H1 (cell line): ENCODE measurements around the gene DDX4. TPM values are rescaled to one million over a fixed set of nuclear protein-coding genes. Genes with fewer than 3 reads are reported as not detected.

Experiments used
- CTCF ChIA-PET: fragments of 300-600 bp; sonication (Branson Sonifier 250); formaldehyde crosslinking; loops from one replicate; lab custom pipeline; 2021; ENCODE audit not compliant: partially characterized antibody; lab: Charles Lee
- POLR2A ChIA-PET: fragments of 300-600 bp; sonication (Branson Sonifier 250); formaldehyde crosslinking; loops from one replicate; lab custom pipeline; 2021; ENCODE audit warnings: inconsistent platforms; ENCODE audit not compliant: partially characterized antibody; lab: Charles Lee
- DNase-seq, 2 experiments: peaks; one replicate each; pipeline versions ENCODE4 v3.0.0 to v3.0.0-alpha.2; 2010 to 2022; ENCODE audit warnings: low spot score in 2 of 2, low read depth in 1 of 2, mixed read lengths in 1 of 2
- FAIRE-seq: peaks from 2 replicates; lab custom pipeline; 2011; peaks lifted over from hg19 to GRCh38; lab: Jason Lieb, UNC
- H2AFZ ChIP-seq: 2 replicates; pipeline ENCODE4 v1.8.1; 2012; ENCODE audit warnings: low read length, inconsistent platforms
- H2AK5ac ChIP-seq: 2 replicates; pipeline ENCODE4 v1.6.1; 2013; ENCODE audit warnings: low read depth, low read length
- H2BK120ac ChIP-seq: replicated peaks from 2 replicates; pipeline ENCODE3; 2013; ENCODE audit warnings: low read depth, low read length, inconsistent platforms
- H2BK12ac ChIP-seq: 2 replicates; pipeline ENCODE4 v1.6.1; 2013; ENCODE audit warnings: low read depth, low read length
- H2BK15ac ChIP-seq: 2 replicates; pipeline ENCODE4 v1.6.1; 2013; ENCODE audit warnings: low read length
- H2BK20ac ChIP-seq: 2 replicates; pipeline ENCODE4 v1.6.1; 2013; ENCODE audit warnings: low read length
- H2BK5ac ChIP-seq: 2 replicates; pipeline ENCODE4 v1.6.1; 2013; ENCODE audit warnings: low read depth, low read length
- H3K14ac ChIP-seq: 2 replicates; pipeline ENCODE4 v1.6.1; 2013; ENCODE audit warnings: inconsistent platforms; ENCODE audit not compliant: insufficient read length
- H3K18ac ChIP-seq: 2 replicates; pipeline ENCODE4 v1.6.1; 2013; ENCODE audit warnings: low read length; ENCODE audit errors: extremely low read depth
- H3K23ac ChIP-seq: 2 replicates; pipeline ENCODE4 v1.6.1; 2013; ENCODE audit warnings: inconsistent platforms; ENCODE audit not compliant: insufficient read length
- H3K23me2 ChIP-seq: 2 replicates; pipeline ENCODE4 v1.6.1; 2013; ENCODE audit warnings: low read depth, low read length
- H3K27ac ChIP-seq: 2 replicates; pipeline ENCODE4 v1.6.1; 2011; ENCODE audit warnings: low read depth, low read length, inconsistent platforms
- H3K27me3 ChIP-seq, 4 experiments: replicated peaks in 1 of 4; 1 replicate in 1 of 4; 2 replicates in 3 of 4; pipeline versions ENCODE4 v1.6.1 to v1.8.1; 2011 to 2013; ENCODE audit warnings: low read length in 3 of 4, mild to moderate bottlenecking in 3 of 4, inconsistent platforms in 2 of 4, mixed read lengths in 2 of 4, moderate library complexity in 1 of 4; ENCODE audit not compliant: control insufficient read depth in 3 of 4, insufficient read depth in 3 of 4; ENCODE audit errors: extremely low read depth in 1 of 4
- H3K36me3 ChIP-seq, 4 experiments: 2 replicates each; pipeline versions ENCODE4 v1.6.1 to v1.8.1; 2011 to 2013; ENCODE audit warnings: mild to moderate bottlenecking in 4 of 4, low read length in 3 of 4, moderate library complexity in 2 of 4, control low read depth in 1 of 4, inconsistent platforms in 1 of 4; ENCODE audit not compliant: insufficient read depth in 4 of 4, control insufficient read depth in 2 of 4
- H3K4ac ChIP-seq: replicated peaks from 2 replicates; pipeline ENCODE3; 2013; ENCODE audit warnings: low read length, low read depth, mixed read lengths, inconsistent platforms; ENCODE audit not compliant: insufficient read length
- H3K4me1 ChIP-seq, 4 experiments: replicated peaks in 1 of 4; 1 replicate in 1 of 4; 2 replicates in 3 of 4; pipeline versions ENCODE4 v1.6.1 to v1.8.1; 2011 to 2013; ENCODE audit warnings: low read length in 3 of 4, inconsistent platforms in 2 of 4, mixed read lengths in 1 of 4; ENCODE audit not compliant: insufficient read depth in 4 of 4, control insufficient read depth in 3 of 4
- H3K4me2 ChIP-seq, 2 experiments: 2 replicates each; pipeline versions ENCODE4 v1.6.1 to v1.8.1; 2011 to 2013; ENCODE audit warnings: low read depth in 2 of 2, low read length in 2 of 2, control low read depth in 1 of 2, inconsistent platforms in 1 of 2, mild to moderate bottlenecking in 1 of 2; ENCODE audit not compliant: insufficient read depth in 1 of 2
- H3K4me3 ChIP-seq, 4 experiments: fragments of 200-600, 300-600 bp in 1 of 4; sonication (generic), shearing (Covaris generic), sonication (Bioruptor Twin) in 1 of 4; 2 replicates each; pipeline versions ENCODE4 v1.5.1 to v1.8.1; 2011 to 2016; ENCODE audit warnings: low read length in 4 of 4, low read depth in 3 of 4, control low read depth in 2 of 4, inconsistent platforms in 2 of 4, mild to moderate bottlenecking in 2 of 4, mixed read lengths in 1 of 4, moderate library complexity in 1 of 4; ENCODE audit not compliant: insufficient read depth in 2 of 4; ENCODE audit errors: extremely low read depth in 1 of 4
- H3K56ac ChIP-seq: replicated peaks from 2 replicates; pipeline ENCODE3; 2013; ENCODE audit warnings: low read depth, mild to moderate bottlenecking, mixed read lengths, low read length, inconsistent platforms; ENCODE audit not compliant: insufficient read length
- H3K79me1 ChIP-seq: 2 replicates; pipeline ENCODE4 v1.6.1; 2013; ENCODE audit warnings: low read depth, low read length, control low read depth
- H3K79me2 ChIP-seq, 2 experiments: 2 replicates each; pipeline versions ENCODE4 v1.6.1 to v1.8.1; 2012 to 2013; ENCODE audit warnings: low read length in 2 of 2, mild to moderate bottlenecking in 2 of 2, inconsistent platforms in 1 of 2; ENCODE audit not compliant: insufficient read depth in 2 of 2, control insufficient read depth in 1 of 2
- H3K9ac ChIP-seq, 4 experiments: replicated peaks in 1 of 4; 1 replicate in 1 of 4; 2 replicates in 3 of 4; pipeline versions ENCODE4 v1.6.1 to v1.8.1; 2011 to 2013; ENCODE audit warnings: low read depth in 3 of 4, low read length in 3 of 4, control low read depth in 2 of 4, mild to moderate bottlenecking in 2 of 4, moderate library complexity in 2 of 4, inconsistent platforms in 1 of 4; ENCODE audit errors: extremely low read depth in 1 of 4
- H3K9me3 ChIP-seq, 2 experiments: 2 replicates each; pipeline versions ENCODE4 v1.6.1 to v1.8.1; 2012 to 2013; ENCODE audit warnings: mild to moderate bottlenecking in 2 of 2, moderate library complexity in 2 of 2, control low read depth in 1 of 2, inconsistent platforms in 1 of 2, low read depth in 1 of 2, low read length in 1 of 2, mixed read lengths in 1 of 2; ENCODE audit not compliant: insufficient read depth in 2 of 2
- H4K20me1 ChIP-seq, 2 experiments: replicated peaks in 1 of 2; 2 replicates each; pipeline versions ENCODE3 to v1.8.1; 2011 to 2013; ENCODE audit warnings: inconsistent platforms in 2 of 2, low read length in 2 of 2, mild to moderate bottlenecking in 1 of 2; ENCODE audit not compliant: insufficient read depth in 2 of 2, control insufficient read depth in 1 of 2
- H4K5ac ChIP-seq: 2 replicates; pipeline ENCODE4 v1.6.1; 2013; ENCODE audit warnings: low read length, low read depth, mixed read lengths, inconsistent platforms; ENCODE audit not compliant: insufficient read length
- H4K8ac ChIP-seq: 2 replicates; pipeline ENCODE4 v1.8.0; 2013; ENCODE audit warnings: mild to moderate bottlenecking, moderate library complexity, low read length, inconsistent platforms; ENCODE audit not compliant: insufficient read depth; ENCODE audit errors: extremely low read depth
- H4K91ac ChIP-seq: replicated peaks from 2 replicates; pipeline ENCODE3; 2013; ENCODE audit warnings: low read length, mixed read lengths, inconsistent platforms; ENCODE audit not compliant: insufficient read length
- ATF2 ChIP-seq: IDR thresholded peaks from 2 replicates; pipeline ENCODE4 v1.6.1; 2012; ENCODE audit warnings: low read length, inconsistent platforms
- BACH1 ChIP-seq: IDR thresholded peaks from 2 replicates; pipeline ENCODE4 v1.6.1; 2012; ENCODE audit warnings: low read length, improper control_type of control experiment
- BCL11A ChIP-seq, 2 experiments: IDR thresholded peaks; one replicate each; pipeline ENCODE4 v1.6.1; 2011; ENCODE audit warnings: low read depth in 2 of 2, low read length in 2 of 2, mild to moderate bottlenecking in 2 of 2
- CBX5 ChIP-seq: fragments of 300-800, 300-1000 bp; sonication (generic); IDR thresholded peaks from 2 replicates; pipeline ENCODE4 v1.7.1; 2016; ENCODE audit warnings: antibody characterized with exemption, low read length, low read depth
- EP300 ChIP-seq, 2 experiments: IDR thresholded peaks; 1 replicate in 1 of 2; 2 replicates in 1 of 2; pipeline ENCODE4 v1.6.1; 2011 to 2012; ENCODE audit warnings: low read depth in 2 of 2, low read length in 2 of 2, mild to moderate bottlenecking in 2 of 2, borderline replicate concordance in 1 of 2, inconsistent platforms in 1 of 2, moderate library complexity in 1 of 2
- JUN ChIP-seq: IDR thresholded peaks from 2 replicates; pipeline ENCODE4 v1.6.1; 2011; ENCODE audit warnings: low read depth, mild to moderate bottlenecking, improper control_type of control experiment, low read length
- MAFK ChIP-seq: IDR thresholded peaks from 2 replicates; pipeline ENCODE4 v1.6.1; 2012; ENCODE audit warnings: low read depth, mild to moderate bottlenecking, improper control_type of control experiment, low read length
- NRF1 ChIP-seq: IDR thresholded peaks from 2 replicates; pipeline ENCODE4 v1.6.1; 2011; ENCODE audit warnings: mild to moderate bottlenecking, low read depth, low read length, improper control_type of control experiment
- POU5F1 ChIP-seq: IDR thresholded peaks from 2 replicates; pipeline ENCODE4 v1.6.1; 2011; ENCODE audit warnings: low read depth, mild to moderate bottlenecking, low read length, moderate library complexity
- SUZ12 ChIP-seq: fragments of 200-600 bp; sonication (generic); IDR thresholded peaks from 2 replicates; pipeline ENCODE4 v1.6.1; 2012; ENCODE audit warnings: mild to moderate bottlenecking, inconsistent platforms, low read length, moderate library complexity, mixed read lengths
- TAF1 ChIP-seq: IDR thresholded peaks from 2 replicates; pipeline ENCODE4 v1.6.1; 2011; ENCODE audit warnings: mild to moderate bottlenecking, low read depth, low read length
- WGBS, 2 experiments: shearing (Covaris generic) in 1 of 2; methylation state at CpG; one replicate each; pipeline versions ENCODE4 v1.1.6 to v1.1.7; 2013 to 2015; ENCODE audit warnings: low lambda C conversion rate in 2 of 2, mixed read lengths in 2 of 2, inconsistent platforms in 1 of 2, low coverage in 1 of 2, missing lambda C conversion rate in 1 of 2; ENCODE audit not compliant: insufficient replicate concordance in 2 of 2, insufficient coverage in 1 of 2, insufficient read length in 1 of 2; ENCODE audit errors: extremely low coverage in 1 of 2, missing lambda C conversion rate in 1 of 2; 5-methylcytosine and 5-hydroxymethylcytosine counted together
- polyA plus RNA-seq, 7 experiments: library from polyadenylated mRNA; depleted of rRNA in 3 of 7; stranded (reverse) in 5 of 7; unstranded in 2 of 7; fragments of >200 nt in 5 of 7; fragments of 200-250 nt in 2 of 7; gene quantifications; 1 replicate in 5 of 7; 2 replicates in 1 of 7; 4 replicates in 1 of 7; pipeline versions ENCODE4 v1.2.1 to v1.2.3, GENCODE V29; 2011 to 2013; ENCODE audit warnings: missing spikeins in 2 of 7, mixed read lengths in 2 of 7
- total RNA-seq: library from RNA; stranded (reverse); fragmentation: NEBNext Ultra II Directional; extraction: Animal tissue kit (Norgen Biotek cat#: 25700); gene quantifications from 2 replicates; pipeline ENCODE4 v1.2.1, GENCODE V29; 2021
- TF ChIP-seq, protein P1 (sequence below): IDR thresholded peaks from 2 replicates; pipeline ENCODE4 v1.6.1; 2012; ENCODE audit warnings: inconsistent platforms

The DDX4 gene
- total and polyA plus RNA-seq, 2 of the 8 experiments (the other 6 are each of a cell fraction or from before 2014, with no cell fraction given): 0.15 TPM; not detected in 1

DNA sequence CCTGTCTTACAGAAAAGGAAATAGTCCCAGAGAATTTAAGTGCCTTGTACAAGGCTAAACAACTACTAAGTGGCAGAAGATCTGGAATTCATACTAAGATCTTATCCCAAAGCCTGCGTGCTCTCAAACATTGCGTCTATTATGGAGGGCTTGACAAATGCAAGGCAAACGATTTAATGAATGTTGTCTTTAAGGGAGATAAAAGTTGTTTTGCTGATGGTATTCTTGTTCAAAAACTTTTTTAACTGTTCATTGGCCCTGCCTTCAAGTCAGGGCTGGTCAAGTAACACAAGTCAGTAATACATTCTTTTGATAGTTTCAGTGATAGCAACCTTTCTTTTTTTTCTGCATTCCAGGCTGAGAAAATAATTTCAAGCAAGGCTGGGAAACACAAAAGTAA is 24.0 kb upstream of the DDX4 start:
- ChIA-PET CTCF (interaction anchor here (0.5 to 1.8 kb wide), 3 partner anchors 20 to 487 kb away, joined by 3 to 4 read pairs (median 3); no protein-coding TSS in a partner anchor), POLR2A (interaction anchor here (0.7 to 1.5 kb wide), 2 partner anchors 78 to 406 kb away, joined by 3 to 4 read pairs; partner anchors contain the start of gene MTREX)
- Histone ChIP-seq H3K36me3 (peaks cover 0 to 2% (median under 1%) of the 10 kb centered on the region in 4 experiments; a peak in 1 of 8 replicates), H2BK5ac (no peak overlapping the region), H3K4me1 (peaks cover 0 to 3% (median 0%) of the 10 kb centered on the region in 4 experiments; a peak in 2 of 7 replicates), H3K9me3 (0 out of 4 replicates have a peak, but pooled peaks cover 0 to 6% of the 10 kb centered on the region in 2 experiments), H4K91ac (no peak overlapping the region), H3K27ac (no peak overlapping the region), H4K5ac (no peak overlapping the region), H2BK120ac (no peak overlapping the region), H3K14ac (no peak overlapping the region), H3K18ac (no peak overlapping the region), H4K20me1 (no peaks in the 10 kb centered on the region), H2AK5ac (no peak overlapping the region), H4K8ac (no peak overlapping the region), H3K23me2 (peaks cover 9% of the 10 kb centered on the region; the same call in 1 of the 2 replicates), H3K79me2 (peaks cover 0 to 8% of the 10 kb centered on the region in 2 experiments; a peak in 3 of 4 replicates), H3K23ac (no peak overlapping the region), H2BK20ac (no peak overlapping the region), H2AFZ (no peak overlapping the region), H3K4ac (no peak overlapping the region), H3K56ac (no peak overlapping the region), H2BK12ac (no peak overlapping the region), H3K4me3 (no peak overlapping the region), H3K9ac (no peak overlapping the region), H3K79me1 (0 out of 2 replicates have a peak, but pooled peaks cover 4% of the 10 kb centered on the region), H3K4me2 (no peak overlapping the region), H3K27me3 (no peaks in the 10 kb centered on the region), H2BK15ac (no peak overlapping the region)
- WGBS, 2 experiments: 87% methylated on average over 3 of the region's 3 CpGs; no CpG with 5 or more reads in 1 of the 2 experiments
- DNase-seq (no peak), FAIRE-seq (no peak)
- TF ChIP-seq CBX5 (no peak), EP300 (IDR thresholded peaks at IDR 0.05; ENCODE audit: borderline replicate concordance in 1 of 2, low read depth in 2 of 2, low read length in 2 of 2) (no peak), ATF2 (no peak), SUZ12 (no peak), TAF1 (no peak), BCL11A (IDR thresholded peaks at IDR 0.05; ENCODE audit: low read depth in 2 of 2, low read length in 2 of 2) (no peak), BACH1 (no peak), JUN (no peak), POU5F1 (no peak), NRF1 (no peak), MAFK (no peak)
- TF ChIP-seq, protein P1, sequence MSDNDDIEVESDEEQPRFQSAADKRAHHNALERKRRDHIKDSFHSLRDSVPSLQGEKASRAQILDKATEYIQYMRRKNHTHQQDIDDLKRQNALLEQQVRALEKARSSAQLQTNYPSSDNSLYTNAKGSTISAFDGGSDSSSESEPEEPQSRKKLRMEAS: no peak
